Smooth muscle cell (in vitro differentiated cells): Measurements from ENCODE around the gene GAPVD1. TPM values are rescaled to one million over a fixed set of nuclear protein-coding genes. Genes with fewer than 3 reads are reported as not detected.
"Not testable (repeated sequence)": the region's sequence is repeated elsewhere in the genome, so short reads cannot be mapped to it uniquely, and the experiment has no call there.

Experiments
- DNase-seq: peaks from one replicate; lab custom pipeline; 2025; ENCODE audit not compliant: unreplicated experiment; lab: John Stamatoyannopoulos, UW
- H2AFZ ChIP-seq: fragments of 200-600 bp; sonication (generic); 2 replicates; pipeline ENCODE4 v1.6.0; 2016; ENCODE audit warnings: antibody characterized with exemption, low read depth, mild to moderate bottlenecking
- H3F3A ChIP-seq: fragments of 200-600 bp; sonication (generic); 2 replicates; pipeline ENCODE4 v1.6.0; 2017; ENCODE audit warnings: antibody characterized with exemption, low read depth
- H3K27ac ChIP-seq: fragments of 200-600 bp; sonication (generic); 2 replicates; pipeline ENCODE4 v1.5.1; 2016; ENCODE audit warnings: low read depth, mild to moderate bottlenecking
- H3K27me3 ChIP-seq: fragments of 200-600 bp; sonication (generic); 2 replicates; pipeline ENCODE4 v1.6.1; 2016; ENCODE audit warnings: low read depth, mild to moderate bottlenecking
- H3K36me3 ChIP-seq: fragments of 200-600 bp; sonication (generic); 2 replicates; pipeline ENCODE4 v1.5.1; 2016; ENCODE audit warnings: low read depth
- H3K4me1 ChIP-seq: fragments of 200-600 bp; sonication (generic); 2 replicates; pipeline ENCODE4 v1.5.1; 2016; ENCODE audit warnings: low read depth
- H3K4me2 ChIP-seq: fragments of 200-600 bp; sonication (generic); 2 replicates; pipeline ENCODE4 v1.6.0; 2016; ENCODE audit warnings: mild to moderate bottlenecking
- H3K4me3 ChIP-seq: fragments of 200-600 bp; sonication (generic); 2 replicates; pipeline ENCODE4 v1.5.1; 2016; ENCODE audit warnings: mild to moderate bottlenecking
- H3K79me2 ChIP-seq: fragments of 200-600 bp; sonication (generic); 2 replicates; pipeline ENCODE4 v1.6.0; 2016; ENCODE audit warnings: low read depth, mild to moderate bottlenecking
- H3K9ac ChIP-seq: fragments of 200-600 bp; sonication (generic); 2 replicates; pipeline ENCODE4 v1.6.0; 2016; ENCODE audit warnings: low read depth
- H3K9me3 ChIP-seq: fragments of 200-600 bp; sonication (generic); replicated peaks from 2 replicates; pipeline ENCODE4 v1.5.1; 2016; ENCODE audit warnings: low read depth
- H4K20me1 ChIP-seq: fragments of 200-600 bp; sonication (generic); 2 replicates; pipeline ENCODE4 v1.6.0; 2016; ENCODE audit warnings: low read depth
- WGBS: methylation state at CpG from one replicate; pipeline ENCODE4 v1.1.7; 2016; ENCODE audit warnings: low lambda C conversion rate; 5-methylcytosine and 5-hydroxymethylcytosine counted together
- polyA plus RNA-seq: library from polyadenylated mRNA; unstranded; fragments of >200 nt; fragmentation: Nextera tagmentation; extraction: Ambion mirVana; gene quantifications from 2 replicates; pipeline ENCODE4 v1.2.1, GENCODE V29; 2016
- total RNA-seq: library from RNA; depleted of rRNA; stranded (reverse); fragments of >200 nt; gene quantifications from 2 replicates; pipeline ENCODE4 v1.2.3, GENCODE V29; 2014
- TF ChIP-seq, protein P1 (sequence below): fragments of 200-600 bp; sonication (generic); IDR thresholded peaks from 2 replicates; pipeline ENCODE4 v1.5.1; 2017; ENCODE audit warnings: borderline replicate concordance, mild to moderate bottlenecking, antibody characterized with exemption; ENCODE audit not compliant: insufficient read depth, poor library complexity, severe bottlenecking

GAPVD1 gene
- total and polyA plus RNA-seq, 2 experiments from 2014 or later: 22.3 to 56.4 TPM

DNA sequence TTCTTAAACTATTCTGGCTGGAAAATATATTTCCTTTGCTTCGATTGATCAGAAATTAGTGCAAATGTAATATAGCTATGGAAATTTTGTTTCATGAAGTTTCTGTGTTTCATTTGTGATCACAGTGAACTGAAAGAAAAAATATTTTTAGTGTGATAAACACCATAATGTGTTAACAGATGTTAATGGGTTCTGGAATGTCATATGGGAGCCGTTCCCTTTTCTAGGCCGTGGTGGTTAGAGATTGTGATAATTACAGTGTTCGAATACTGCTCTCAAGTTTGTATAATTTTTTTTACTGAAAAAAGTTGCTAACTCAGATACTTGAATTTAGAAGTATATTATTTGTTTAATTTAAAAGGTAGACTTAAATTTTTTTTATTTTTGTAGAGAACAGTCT, 19.3 kb downstream of the GAPVD1 start:
- no peak for DNase-seq
- Histone ChIP-seq H3K27ac (no peak overlapping the region), H3F3A (no peaks in the 10 kb centered on the region), H2AFZ (no peak overlapping the region), H4K20me1 (peaks cover 99% of the 10 kb centered on the region), H3K9me3 (no peaks in the 10 kb centered on the region), H3K4me1 (no peaks in the 10 kb centered on the region), H3K4me3 (no peak overlapping the region), H3K4me2 (no peak overlapping the region), H3K9ac (no peak overlapping the region), H3K27me3 (no peaks in the 10 kb centered on the region), H3K79me2 (peaks cover 99% of the 10 kb centered on the region), H3K36me3 (no peaks in the 10 kb centered on the region)
- TF ChIP-seq, protein P1, sequence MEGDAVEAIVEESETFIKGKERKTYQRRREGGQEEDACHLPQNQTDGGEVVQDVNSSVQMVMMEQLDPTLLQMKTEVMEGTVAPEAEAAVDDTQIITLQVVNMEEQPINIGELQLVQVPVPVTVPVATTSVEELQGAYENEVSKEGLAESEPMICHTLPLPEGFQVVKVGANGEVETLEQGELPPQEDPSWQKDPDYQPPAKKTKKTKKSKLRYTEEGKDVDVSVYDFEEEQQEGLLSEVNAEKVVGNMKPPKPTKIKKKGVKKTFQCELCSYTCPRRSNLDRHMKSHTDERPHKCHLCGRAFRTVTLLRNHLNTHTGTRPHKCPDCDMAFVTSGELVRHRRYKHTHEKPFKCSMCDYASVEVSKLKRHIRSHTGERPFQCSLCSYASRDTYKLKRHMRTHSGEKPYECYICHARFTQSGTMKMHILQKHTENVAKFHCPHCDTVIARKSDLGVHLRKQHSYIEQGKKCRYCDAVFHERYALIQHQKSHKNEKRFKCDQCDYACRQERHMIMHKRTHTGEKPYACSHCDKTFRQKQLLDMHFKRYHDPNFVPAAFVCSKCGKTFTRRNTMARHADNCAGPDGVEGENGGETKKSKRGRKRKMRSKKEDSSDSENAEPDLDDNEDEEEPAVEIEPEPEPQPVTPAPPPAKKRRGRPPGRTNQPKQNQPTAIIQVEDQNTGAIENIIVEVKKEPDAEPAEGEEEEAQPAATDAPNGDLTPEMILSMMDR: no peak
- WGBS: 72% methylated on average over 4 of the region's 4 CpGs

DNA sequence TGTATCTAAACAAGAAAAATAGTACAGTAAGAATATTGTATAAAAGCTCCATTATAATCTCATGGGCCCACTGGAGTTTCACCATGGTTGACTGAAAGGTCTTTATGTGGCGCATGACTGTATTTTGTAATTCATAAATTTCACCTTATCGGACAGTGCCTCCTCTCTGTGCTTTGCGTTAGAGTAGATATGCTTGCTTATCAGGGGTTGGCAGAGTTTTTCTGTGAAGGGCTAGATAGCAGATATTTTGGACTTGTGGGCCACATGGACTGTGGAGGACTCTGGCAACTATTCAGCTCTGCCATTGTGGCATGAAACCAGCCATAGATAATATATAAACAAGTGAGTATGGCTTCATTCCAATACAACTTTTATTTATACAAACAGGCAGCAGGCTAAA, 23.2 kb downstream of the GAPVD1 start:
- no peak overlapping the region for H3K27ac ChIP-seq
- H3F3A ChIP-seq: no peaks in the 10 kb centered on the region
- no peaks in the 10 kb centered on the region for H3K27me3 ChIP-seq
- no peaks in the 10 kb centered on the region for H3K36me3 ChIP-seq
- no peak overlapping the region for H2AFZ ChIP-seq
- no peak for DNase-seq
- H3K4me2 ChIP-seq: no peak overlapping the region
- TF ChIP-seq, protein P1: no peak
- no peak overlapping the region for H3K9ac ChIP-seq
- WGBS: 85% methylated on average over 3 of the region's 3 CpGs
- no peaks in the 10 kb centered on the region for H3K9me3 ChIP-seq
- H3K79me2 ChIP-seq: peaks cover 99% of the 10 kb centered on the region
- peaks cover 99% of the 10 kb centered on the region for H4K20me1 ChIP-seq
- no peaks in the 10 kb centered on the region for H3K4me1 ChIP-seq
- H3K4me3 ChIP-seq: no peak overlapping the region

DNA sequence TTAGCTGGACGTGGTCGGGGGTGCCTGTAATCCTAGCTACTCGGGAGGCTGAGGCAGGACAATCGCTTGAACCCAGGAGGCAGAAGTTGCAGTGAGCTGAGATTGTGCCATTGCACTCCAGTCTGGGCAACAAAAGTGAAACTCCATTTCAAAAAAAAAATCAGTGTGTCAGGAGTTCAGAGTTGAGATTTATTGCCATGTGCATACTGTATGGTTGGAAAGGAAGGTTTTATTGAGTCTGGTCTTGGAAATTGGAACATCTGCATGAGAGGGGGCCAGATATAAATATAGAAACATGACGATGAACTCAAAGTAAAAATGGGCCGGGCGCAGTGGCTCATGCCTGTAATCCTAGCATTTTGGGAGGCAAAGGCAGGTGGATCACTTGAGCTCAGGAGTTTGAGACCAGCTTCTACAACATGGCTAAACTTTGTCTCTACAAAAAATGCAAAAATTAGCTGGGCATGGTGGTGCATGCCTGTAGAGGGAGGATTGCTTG, 25.4 kb downstream of the GAPVD1 start:
- 96% methylated on average over 7 of the region's 7 CpGs for WGBS
- not testable (repeated sequence) for H3K36me3 ChIP-seq, H3F3A ChIP-seq, H3K9me3 ChIP-seq, H3K27me3 ChIP-seq, H3K4me1 ChIP-seq, DNase-seq, H3K4me3 ChIP-seq, H2AFZ ChIP-seq, H3K27ac ChIP-seq, H3K4me2 ChIP-seq, H3K9ac ChIP-seq
- peaks cover 98% of the 10 kb centered on the region for H3K79me2 ChIP-seq
- peaks cover 99% of the 10 kb centered on the region for H4K20me1 ChIP-seq

DNA sequence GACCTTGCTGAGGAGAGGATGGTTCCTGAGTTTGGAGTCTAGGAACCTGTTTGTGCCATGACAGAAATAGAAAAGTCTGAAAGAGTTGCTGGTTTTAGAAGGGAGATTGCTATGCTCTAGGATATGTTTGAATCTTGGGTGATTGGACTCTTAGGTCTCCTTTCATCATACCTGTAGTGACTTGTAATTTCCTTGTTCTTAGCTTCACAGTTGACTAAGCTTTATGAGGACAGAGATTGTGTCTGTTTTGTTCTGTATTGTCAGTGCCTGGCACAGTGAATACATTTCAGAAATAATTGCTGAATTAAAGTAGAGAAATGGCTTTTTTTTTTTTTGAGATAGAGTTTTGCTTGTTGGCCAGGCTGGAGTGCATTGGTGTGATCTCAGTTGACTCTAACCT, 31.5 kb downstream of the GAPVD1 start:
- no peak for DNase-seq
- Histone ChIP-seq H3K36me3 (no peaks in the 10 kb centered on the region), H3K4me1 (no peaks in the 10 kb centered on the region), H2AFZ (no peak overlapping the region), H3K4me3 (no peak overlapping the region), H3F3A (no peaks in the 10 kb centered on the region), H4K20me1 (peaks cover 97% of the 10 kb centered on the region), H3K9ac (no peak overlapping the region), H3K27ac (no peak overlapping the region), H3K79me2 (peaks cover 91% of the 10 kb centered on the region), H3K9me3 (no peaks in the 10 kb centered on the region), H3K27me3 (no peaks in the 10 kb centered on the region), H3K4me2 (no peak overlapping the region)
- TF ChIP-seq, protein P1: no peak
